Trophoblast cell (in vitro differentiated cells and primary cell): ENCODE results near the gene KIF23.

Experiments used
- DNase-seq, 2 donors: peaks; one replicate each; pipeline ENCODE4 v3.0.0-alpha.2; 2016
- H2AFZ ChIP-seq: 2 replicates; pipeline ENCODE4 v1.6.1; 2013; ENCODE audit warnings: low read length, moderate library complexity, mild to moderate bottlenecking; ENCODE audit not compliant: insufficient read depth, poor library complexity
- H2AK5ac ChIP-seq: 2 replicates; pipeline ENCODE4 v1.6.1; 2013; ENCODE audit warnings: mild to moderate bottlenecking, low read length
- H2BK120ac ChIP-seq: 2 replicates; pipeline ENCODE4 v1.6.1; 2013; ENCODE audit warnings: low read length, mild to moderate bottlenecking, moderate library complexity; ENCODE audit not compliant: insufficient read depth, poor library complexity
- H2BK12ac ChIP-seq: 2 replicates; pipeline ENCODE4 v1.6.1; 2013; ENCODE audit warnings: mild to moderate bottlenecking, low read length, moderate library complexity
- H2BK5ac ChIP-seq: 2 replicates; pipeline ENCODE4 v1.6.1; 2013; ENCODE audit warnings: low read length, low read depth, moderate library complexity, mild to moderate bottlenecking; ENCODE audit not compliant: poor library complexity
- H3K14ac ChIP-seq: 2 replicates; pipeline ENCODE4 v1.6.1; 2013; ENCODE audit warnings: mild to moderate bottlenecking, low read length
- H3K18ac ChIP-seq: 2 replicates; pipeline ENCODE4 v1.6.1; 2013; ENCODE audit warnings: mild to moderate bottlenecking, low read length
- H3K23ac ChIP-seq: 2 replicates; pipeline ENCODE4 v1.6.1; 2013; ENCODE audit warnings: low read length
- H3K27ac ChIP-seq: 2 replicates; pipeline ENCODE4 v1.5.1; 2013; ENCODE audit warnings: low read depth, mild to moderate bottlenecking, inconsistent platforms, low read length, moderate library complexity
- H3K27me3 ChIP-seq: 2 replicates; pipeline ENCODE4 v1.6.1; 2013; ENCODE audit warnings: inconsistent platforms, mild to moderate bottlenecking, low read length, moderate library complexity; ENCODE audit not compliant: insufficient read depth
- H3K36me3 ChIP-seq, 2 experiments: 1 replicate in 1 of 2; 2 replicates in 1 of 2; pipeline ENCODE4 v1.6.1; 2013; ENCODE audit warnings: low read length in 2 of 2, mild to moderate bottlenecking in 2 of 2, moderate library complexity in 1 of 2; ENCODE audit not compliant: insufficient read depth in 2 of 2, control insufficient read depth in 1 of 2
- H3K4ac ChIP-seq: 2 replicates; pipeline ENCODE4 v1.6.1; 2013; ENCODE audit warnings: low read depth, mild to moderate bottlenecking, low read length, moderate library complexity
- H3K4me1 ChIP-seq, 2 experiments: 1 replicate in 1 of 2; 2 replicates in 1 of 2; pipeline ENCODE4 v1.6.1; 2013; ENCODE audit warnings: low read length in 2 of 2, mild to moderate bottlenecking in 2 of 2, moderate library complexity in 1 of 2; ENCODE audit not compliant: insufficient read depth in 2 of 2, control insufficient read depth in 1 of 2
- H3K4me2 ChIP-seq: 2 replicates; pipeline ENCODE4 v1.6.1; 2013; ENCODE audit warnings: inconsistent platforms, mild to moderate bottlenecking, low read length, moderate library complexity
- H3K4me3 ChIP-seq: 2 replicates; pipeline ENCODE4 v1.5.1; 2013; ENCODE audit warnings: mild to moderate bottlenecking, low read depth, low read length, inconsistent platforms
- H3K79me1 ChIP-seq: one replicate; pipeline ENCODE4 v1.6.1; 2013; ENCODE audit warnings: low read length
- H3K79me2 ChIP-seq: 2 replicates; pipeline ENCODE4 v1.6.1; 2013; ENCODE audit warnings: low read length, mild to moderate bottlenecking; ENCODE audit not compliant: control insufficient read depth, insufficient read depth, poor library complexity
- H3K9ac ChIP-seq: 2 replicates; pipeline ENCODE4 v1.6.1; 2013; ENCODE audit warnings: mild to moderate bottlenecking, low read length
- H3K9me3 ChIP-seq: 2 replicates; pipeline ENCODE4 v1.6.1; 2013; ENCODE audit warnings: low read depth, mild to moderate bottlenecking, control low read depth, inconsistent platforms, low read length; ENCODE audit not compliant: insufficient read depth
- H4K12ac ChIP-seq: 2 replicates; pipeline ENCODE4 v1.6.1; 2013; ENCODE audit warnings: low read depth, mild to moderate bottlenecking, low read length, moderate library complexity
- H4K8ac ChIP-seq: 2 replicates; pipeline ENCODE4 v1.6.1; 2013; ENCODE audit warnings: low read depth, mild to moderate bottlenecking, low read length, moderate library complexity
- H4K91ac ChIP-seq: one replicate; pipeline ENCODE4 v1.6.1; 2013; ENCODE audit warnings: low read depth, mild to moderate bottlenecking, low read length, moderate library complexity
- WGBS: extraction: QIAGEN DNeasy Blood & Tissue Kit; methylation state at CpG from one replicate; pipeline ENCODE4 v1.1.7; 2013; ENCODE audit warnings: missing lambda C conversion rate; ENCODE audit not compliant: insufficient read length, insufficient coverage; ENCODE audit errors: extremely low coverage; 5-methylcytosine and 5-hydroxymethylcytosine counted together

Gene KIF23

GRCh38 chr15:69391046-69391757 is 22.9 kb upstream of the KIF23 start:
- Histone ChIP-seq H3K4ac (no peak overlapping the region), H3K27ac (no peak overlapping the region), H3K23ac (no peak overlapping the region), H3K4me1 (peaks cover 14 to 22% of the 10 kb centered on the region in 2 experiments), H2AFZ (no peak overlapping the region), H2BK120ac (no peak overlapping the region), H4K91ac (peak overlapping the region; percentile 14), H3K14ac (no peak overlapping the region), H4K12ac (no peak overlapping the region), H3K9me3 (no peaks in the 10 kb centered on the region), H3K79me2 (no peaks in the 10 kb centered on the region), H3K4me2 (peak overlapping the region; percentile 23), H3K27me3 (no peaks in the 10 kb centered on the region), H2BK5ac (no peak overlapping the region), H3K79me1 (peaks cover 2% of the 10 kb centered on the region), H3K36me3 (no peaks in the 10 kb centered on the region), H4K8ac (no peak overlapping the region), H3K4me3 (no peak overlapping the region), H3K18ac (no peak overlapping the region), H2AK5ac (no peak overlapping the region), H2BK12ac (peak overlapping the region; percentile 56), H3K9ac (no peak overlapping the region)
- WGBS, result no CpG with 5 or more reads among the region's 11 CpGs
- peak in 1 of 2 donors; percentile 65 for DNase-seq

- H2AK5ac ChIP-seq, result no peak overlapping the region
- peaks cover 2% of the 10 kb centered on the region for H3K79me1 ChIP-seq
- H2BK5ac ChIP-seq, result no peak overlapping the region
- H2BK120ac ChIP-seq, result no peak overlapping the region
- no peak overlapping the region for H3K4me3 ChIP-seq
- H4K8ac ChIP-seq, result no peak overlapping the region
- no peak overlapping the region for H4K91ac ChIP-seq
- DNase-seq, result no peak
- peaks cover 14 to 22% of the 10 kb centered on the region in 2 experiments for H3K4me1 ChIP-seq
- peaks cover 1% of the 10 kb centered on the region for H3K9me3 ChIP-seq
- no peak overlapping the region for H2BK12ac ChIP-seq
- no peak overlapping the region for H3K27ac ChIP-seq
- no peaks in the 10 kb centered on the region for H3K79me2 ChIP-seq
- no peak overlapping the region for H3K9ac ChIP-seq
- no peak overlapping the region for H3K18ac ChIP-seq
- H3K23ac ChIP-seq, result no peak overlapping the region
- H3K14ac ChIP-seq, result no peak overlapping the region
- H3K36me3 ChIP-seq, result no peaks in the 10 kb centered on the region
- WGBS, result no CpG with 5 or more reads among the region's 4 CpGs
- H3K4ac ChIP-seq, result no peak overlapping the region
- no peaks in the 10 kb centered on the region for H3K27me3 ChIP-seq
- H4K12ac ChIP-seq, result no peak overlapping the region
- no peak overlapping the region for H3K4me2 ChIP-seq
- H2AFZ ChIP-seq, result no peak overlapping the region
Observed at GRCh38 chr15:69392352-69392751, 21.8 kb upstream of the KIF23 start.

GRCh38 chr15:69393831-69394491 is 20.2 kb upstream of the KIF23 start:
- no peak overlapping the region for H2AFZ ChIP-seq
- no peak overlapping the region for H3K18ac ChIP-seq
- H3K4me1 ChIP-seq, result peaks cover 8 to 16% of the 10 kb centered on the region in 2 experiments
- peaks cover 1% of the 10 kb centered on the region for H3K9me3 ChIP-seq
- no peaks in the 10 kb centered on the region for H3K27me3 ChIP-seq
- H3K27ac ChIP-seq, result no peak overlapping the region
- H2AK5ac ChIP-seq, result no peak overlapping the region
- H3K4me2 ChIP-seq, result peak overlapping the region; percentile 6
- no peak overlapping the region for H3K23ac ChIP-seq
- no CpG with 5 or more reads among the region's 11 CpGs for WGBS
- no peaks in the 10 kb centered on the region for H3K79me2 ChIP-seq
- H4K12ac ChIP-seq, result no peak overlapping the region
- H3K36me3 ChIP-seq, result no peaks in the 10 kb centered on the region
- H3K14ac ChIP-seq, result no peak overlapping the region
- H4K91ac ChIP-seq, result no peak overlapping the region
- H2BK5ac ChIP-seq, result no peak overlapping the region
- H2BK12ac ChIP-seq, result no peak overlapping the region
- no peak for DNase-seq
- H4K8ac ChIP-seq, result no peak overlapping the region
- no peak overlapping the region for H3K4ac ChIP-seq
- no peak overlapping the region for H3K9ac ChIP-seq
- H3K4me3 ChIP-seq, result no peak overlapping the region
- H3K79me1 ChIP-seq, result peaks cover 2% of the 10 kb centered on the region
- H2BK120ac ChIP-seq, result no peak overlapping the region

GRCh38 chr15:69394556-69395282 is 19.4 kb upstream of the KIF23 start:
- Histone ChIP-seq H3K27ac (no peak overlapping the region), H3K79me2 (no peaks in the 10 kb centered on the region), H3K9me3 (peaks cover 1% of the 10 kb centered on the region), H4K12ac (no peak overlapping the region), H3K4me3 (no peak overlapping the region), H3K4me1 (peaks cover 8 to 16% of the 10 kb centered on the region in 2 experiments), H3K4ac (no peak overlapping the region), H2AK5ac (no peak overlapping the region), H3K14ac (no peak overlapping the region), H4K91ac (no peak overlapping the region), H2BK12ac (no peak overlapping the region), H3K9ac (no peak overlapping the region), H3K18ac (no peak overlapping the region), H3K23ac (no peak overlapping the region), H3K36me3 (no peaks in the 10 kb centered on the region), H3K79me1 (peaks cover 2% of the 10 kb centered on the region), H3K27me3 (no peaks in the 10 kb centered on the region), H4K8ac (no peak overlapping the region), H3K4me2 (peak overlapping the region; percentile 6), H2BK5ac (no peak overlapping the region), H2BK120ac (no peak overlapping the region), H2AFZ (no peak overlapping the region)
- no CpG with 5 or more reads among the region's 36 CpGs for WGBS
- DNase-seq, result peak; percentile 60 to 85
